Measurements from ENCODE around the gene OPCML. TPM values are rescaled to one million over a fixed set of nuclear protein-coding genes. Genes with fewer than 3 reads are reported as not detected.

The OPCML gene
- polyA plus RNA-seq, 1 donor (not counting 4 experiments of a cell fraction or from before 2014, with no cell fraction given): 0.04 TPM

DNA sequence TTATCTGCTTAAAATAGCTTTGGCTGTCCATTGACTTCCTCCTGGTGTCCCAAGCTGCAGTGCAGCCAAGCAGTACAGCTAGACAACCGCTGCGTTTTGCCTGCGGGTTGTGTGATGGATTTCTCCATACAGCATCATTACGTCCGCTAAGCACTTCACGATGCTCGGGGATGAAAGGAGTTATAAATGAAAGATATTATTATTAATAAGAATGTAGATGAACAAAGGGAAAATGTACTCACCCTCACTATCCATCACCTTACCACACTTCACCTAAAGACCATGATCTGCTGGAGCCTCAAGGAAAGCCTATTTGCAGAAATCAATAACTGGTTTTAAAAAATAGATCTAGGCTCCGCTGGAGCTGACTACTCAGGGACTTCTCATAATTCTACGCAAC is 509.1 kb downstream of the OPCML start:
- Histone ChIP-seq H3K27me3 (ENCODE audit: control insufficient read depth, extremely low read depth, insufficient read depth, low read length) (no peaks in the 10 kb centered on the region), H3K4me3 (ENCODE audit: control insufficient read depth in 2 of 3, extremely low read depth in 1 of 3, insufficient read depth in 2 of 3, low read depth in 1 of 3, low read length in 3 of 3) (no peak overlapping the region), H3K4me1 (ENCODE audit: control insufficient read depth, extremely low read depth, insufficient read depth, low read length) (no peaks in the 10 kb centered on the region), H3K9me1 (ENCODE audit: control insufficient read depth, extremely low read depth, insufficient read depth, low read length) (no peaks in the 10 kb centered on the region), H3K9ac (ENCODE audit: control insufficient read depth, extremely low read depth, insufficient read depth, low read length) (no peak overlapping the region), H3K9me3 (ENCODE audit: control insufficient read depth, low read depth, low read length) (peaks cover 7% of the 10 kb centered on the region), H4K20me1 (ENCODE audit: control insufficient read depth, extremely low read depth, insufficient read depth, low read length) (no peaks in the 10 kb centered on the region), H2AFZ (ENCODE audit: control insufficient read depth, low read length) (no peak overlapping the region), H3K79me2 (ENCODE audit: control insufficient read depth, insufficient read depth, low read length) (no peaks in the 10 kb centered on the region), H3K4me2 (ENCODE audit: control insufficient read depth, extremely low read depth, insufficient read depth, low read depth, low read length) (no peak overlapping the region), H3K27ac (ENCODE audit: control insufficient read depth, insufficient read depth, low read length) (no peak overlapping the region), H3K36me3 (ENCODE audit: control insufficient read depth in 2 of 2, extremely low read depth in 1 of 2, insufficient read depth in 2 of 2, low read length in 2 of 2) (no peaks in the 10 kb centered on the region)
- dilution Hi-C loops (cut with MboI; ENCODE audit: extremely low pct_ligation_motif_present, low sequenced_read_pairs): no loop called here
- DNase-seq (ENCODE audit: low read depth, low spot score): no peak
- FAIRE-seq: no peak
- TF ChIP-seq, protein P1, sequence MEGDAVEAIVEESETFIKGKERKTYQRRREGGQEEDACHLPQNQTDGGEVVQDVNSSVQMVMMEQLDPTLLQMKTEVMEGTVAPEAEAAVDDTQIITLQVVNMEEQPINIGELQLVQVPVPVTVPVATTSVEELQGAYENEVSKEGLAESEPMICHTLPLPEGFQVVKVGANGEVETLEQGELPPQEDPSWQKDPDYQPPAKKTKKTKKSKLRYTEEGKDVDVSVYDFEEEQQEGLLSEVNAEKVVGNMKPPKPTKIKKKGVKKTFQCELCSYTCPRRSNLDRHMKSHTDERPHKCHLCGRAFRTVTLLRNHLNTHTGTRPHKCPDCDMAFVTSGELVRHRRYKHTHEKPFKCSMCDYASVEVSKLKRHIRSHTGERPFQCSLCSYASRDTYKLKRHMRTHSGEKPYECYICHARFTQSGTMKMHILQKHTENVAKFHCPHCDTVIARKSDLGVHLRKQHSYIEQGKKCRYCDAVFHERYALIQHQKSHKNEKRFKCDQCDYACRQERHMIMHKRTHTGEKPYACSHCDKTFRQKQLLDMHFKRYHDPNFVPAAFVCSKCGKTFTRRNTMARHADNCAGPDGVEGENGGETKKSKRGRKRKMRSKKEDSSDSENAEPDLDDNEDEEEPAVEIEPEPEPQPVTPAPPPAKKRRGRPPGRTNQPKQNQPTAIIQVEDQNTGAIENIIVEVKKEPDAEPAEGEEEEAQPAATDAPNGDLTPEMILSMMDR (optimal IDR thresholded peaks at IDR 0.05 in 1 of 3, IDR thresholded peaks at IDR 0.05 in 1 of 3, conservative IDR thresholded peaks at IDR 0.05 in 1 of 3; ENCODE audit: extremely low read depth in 1 of 3, insufficient read depth in 2 of 3, low read length in 3 of 3): no peak
- no peak for TF ChIP-seq EZH2 (IDR thresholded peaks at IDR 0.05; ENCODE audit: low read length)

GRCh38 chr11:133021553-133021952 is 510.7 kb downstream of the OPCML start:
- peaks cover 3% of the 10 kb centered on the region for H3K9me3 ChIP-seq (ENCODE audit: control insufficient read depth, low read depth, low read length)
- H3K27ac ChIP-seq (ENCODE audit: control insufficient read depth, insufficient read depth, low read length): no peak overlapping the region
- H4K20me1 ChIP-seq (ENCODE audit: control insufficient read depth, extremely low read depth, insufficient read depth, low read length): no peaks in the 10 kb centered on the region
- no peaks in the 10 kb centered on the region for H3K27me3 ChIP-seq (ENCODE audit: control insufficient read depth, extremely low read depth, insufficient read depth, low read length)
- no peak overlapping the region for H3K9ac ChIP-seq (ENCODE audit: control insufficient read depth, extremely low read depth, insufficient read depth, low read length)
- no peaks in the 10 kb centered on the region for H3K4me1 ChIP-seq (ENCODE audit: control insufficient read depth, extremely low read depth, insufficient read depth, low read length)
- H3K4me2 ChIP-seq (ENCODE audit: control insufficient read depth, extremely low read depth, insufficient read depth, low read depth, low read length): no peak overlapping the region
- TF ChIP-seq EZH2 (IDR thresholded peaks at IDR 0.05; ENCODE audit: low read length): no peak
- TF ChIP-seq, protein P1 (optimal IDR thresholded peaks at IDR 0.05 in 1 of 3, IDR thresholded peaks at IDR 0.05 in 1 of 3, conservative IDR thresholded peaks at IDR 0.05 in 1 of 3; ENCODE audit: extremely low read depth in 1 of 3, insufficient read depth in 2 of 3, low read length in 3 of 3): no peak
- H2AFZ ChIP-seq (ENCODE audit: control insufficient read depth, low read length): no peak overlapping the region
- FAIRE-seq (no peak), DNase-seq (ENCODE audit: low read depth, low spot score) (no peak)
- H3K79me2 ChIP-seq (ENCODE audit: control insufficient read depth, insufficient read depth, low read length): no peaks in the 10 kb centered on the region
- no peaks in the 10 kb centered on the region for H3K9me1 ChIP-seq (ENCODE audit: control insufficient read depth, extremely low read depth, insufficient read depth, low read length)
- no peak overlapping the region for H3K4me3 ChIP-seq (ENCODE audit: control insufficient read depth in 2 of 3, extremely low read depth in 1 of 3, insufficient read depth in 2 of 3, low read depth in 1 of 3, low read length in 3 of 3)
- H3K36me3 ChIP-seq (ENCODE audit: control insufficient read depth in 2 of 2, extremely low read depth in 1 of 2, insufficient read depth in 2 of 2, low read length in 2 of 2): no peaks in the 10 kb centered on the region
- dilution Hi-C loops (cut with MboI; ENCODE audit: extremely low pct_ligation_motif_present, low sequenced_read_pairs): no loop called here

Measured in keratinocyte (primary cell).